Measurements from ENCODE around the gene GPS1.
"Not testable (repeated sequence)": the region's sequence is repeated elsewhere in the genome, so short reads cannot be mapped to it uniquely, and the experiment has no call there.

The GPS1 gene

DNA sequence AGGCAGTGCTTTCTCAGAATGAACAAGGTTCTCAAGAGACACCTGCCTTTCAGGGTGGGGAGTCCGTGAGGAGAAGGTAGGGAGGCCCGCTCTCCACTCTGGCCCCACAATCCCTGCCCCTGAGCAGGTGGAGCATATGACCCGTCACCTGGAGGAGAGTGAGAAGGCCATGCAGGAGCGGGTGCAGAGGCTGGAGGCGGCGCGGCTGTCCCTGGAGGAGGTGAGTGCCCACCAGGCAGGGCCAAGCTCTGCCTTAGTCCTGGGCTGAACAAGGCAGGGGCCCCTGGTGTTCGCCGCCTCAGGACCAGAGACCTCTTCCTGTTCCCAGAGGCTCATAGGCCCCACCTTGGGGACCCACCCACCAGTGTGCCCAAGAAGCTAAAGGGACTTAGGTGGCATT is 22.7 kb upstream of the GPS1 start:
- DNase-seq (ENCODE audit: low spot score), result no peak

DNA sequence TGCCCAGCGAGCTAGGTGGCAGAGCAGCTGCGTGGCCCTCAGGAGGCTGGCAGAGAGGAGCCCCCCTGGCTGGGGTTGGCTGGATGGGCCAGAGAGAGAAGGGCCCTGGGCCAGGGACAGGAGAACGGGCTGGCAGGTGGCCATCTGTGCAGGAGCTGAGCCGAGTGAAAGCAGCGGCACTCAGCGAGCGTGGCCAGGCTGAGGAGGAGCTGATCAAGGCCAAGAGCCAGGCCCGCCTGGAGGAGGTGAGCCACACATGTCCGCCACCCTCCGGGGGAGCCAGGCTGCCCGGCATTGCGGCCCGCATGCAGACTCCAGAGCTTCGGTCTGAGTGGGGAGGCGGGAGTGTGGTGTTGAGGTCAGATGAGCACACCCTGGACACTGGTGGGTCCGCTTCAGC is 22.3 kb upstream of the GPS1 start:
- no peak for DNase-seq (ENCODE audit: low spot score)

DNA sequence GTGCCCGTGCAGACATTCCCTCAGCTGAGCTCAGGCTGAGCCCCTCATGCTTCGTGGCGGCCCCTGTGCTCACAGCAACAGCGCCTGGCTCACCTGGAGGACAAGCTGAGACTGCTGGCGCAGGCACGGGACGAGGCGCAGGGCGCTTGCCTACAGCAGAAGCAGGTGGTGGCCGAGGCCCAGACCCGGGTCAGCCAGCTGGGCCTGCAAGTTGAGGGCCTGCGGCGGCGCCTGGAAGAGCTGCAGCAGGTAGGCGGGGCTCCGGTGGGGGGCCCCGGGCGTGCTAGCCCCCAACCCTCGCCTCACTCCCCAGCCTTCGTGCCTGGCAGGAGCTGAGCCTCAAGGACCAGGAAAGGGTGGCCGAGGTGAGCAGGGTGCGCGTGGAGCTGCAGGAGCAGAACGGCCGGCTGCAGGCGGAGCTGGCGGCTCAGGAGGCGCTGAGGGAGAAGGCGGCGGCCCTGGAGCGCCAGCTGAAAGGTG is 21.7 kb upstream of the GPS1 start:
- DNase-seq (ENCODE audit: low spot score), result no peak

DNA sequence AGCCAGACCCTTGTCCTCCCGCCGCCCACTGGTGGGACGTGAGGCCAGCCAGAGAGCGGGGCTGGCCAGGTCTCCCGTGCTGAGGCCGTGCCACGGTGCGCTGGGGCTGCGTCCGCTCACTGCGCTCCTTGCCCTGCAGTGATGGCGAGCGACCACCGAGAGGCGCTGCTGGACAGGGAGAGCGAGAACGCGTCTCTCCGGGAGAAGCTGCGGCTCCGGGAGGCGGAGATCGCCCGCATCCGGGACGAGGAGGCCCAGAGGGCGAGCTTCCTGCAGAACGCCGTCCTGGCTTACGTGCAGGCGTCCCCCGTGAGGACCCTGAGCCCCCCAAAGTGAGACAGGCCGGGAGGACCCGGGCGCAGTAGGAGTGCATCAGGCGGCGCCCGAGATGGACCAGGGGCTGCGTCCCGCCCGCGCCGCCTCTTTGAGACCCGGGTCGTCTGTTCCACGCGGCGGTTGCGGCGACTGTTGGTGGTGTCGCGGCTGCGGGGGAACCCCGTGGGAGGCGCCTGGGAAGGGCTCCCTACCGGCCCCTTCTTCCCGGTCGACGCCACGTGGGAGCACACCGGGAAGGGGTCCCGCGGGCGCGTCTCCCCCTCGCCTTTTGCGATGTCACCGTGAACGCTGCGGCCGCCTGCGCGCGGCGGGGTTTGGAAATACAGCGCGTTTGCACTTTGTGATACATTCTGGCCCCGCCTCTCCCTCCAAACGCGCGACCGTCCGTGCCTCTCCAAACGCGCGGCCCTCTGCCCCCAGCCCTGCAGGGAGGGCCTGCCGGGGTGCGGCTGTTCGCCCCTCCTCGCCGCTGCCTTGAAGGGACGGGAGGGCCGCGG is 21.0 kb upstream of the GPS1 start:
- peak; percentile 96 for DNase-seq (ENCODE audit: low spot score)

DNA sequence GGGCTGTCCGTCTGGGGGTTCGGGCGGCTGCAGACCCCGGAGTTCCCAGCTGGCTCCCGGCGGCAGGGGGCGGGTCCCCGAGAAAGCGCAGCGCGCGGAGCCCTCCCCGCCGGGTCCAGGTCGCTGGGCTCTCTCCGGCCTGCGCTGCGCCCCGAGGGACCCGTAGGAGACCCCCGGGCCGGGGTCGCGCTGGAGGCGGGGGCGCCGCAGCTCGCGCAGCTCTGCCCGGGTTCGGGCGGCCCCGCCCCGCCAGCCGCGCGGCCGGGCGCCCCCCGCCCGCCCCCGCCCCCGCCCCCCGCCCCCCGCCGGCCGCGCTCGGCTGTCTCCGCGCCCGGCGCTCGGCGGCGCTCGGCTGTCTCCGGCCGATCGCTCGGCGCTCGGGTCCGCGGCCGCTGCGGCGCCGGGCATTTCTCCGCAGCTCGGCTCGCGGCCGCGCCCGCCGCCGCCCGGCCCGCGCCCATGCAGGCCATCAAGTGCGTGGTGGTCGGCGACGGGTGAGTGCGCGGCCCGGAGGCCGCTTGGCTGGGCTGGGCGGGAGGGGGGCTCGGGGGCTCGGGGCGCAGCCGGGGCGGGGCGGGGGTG is 20.3 kb upstream of the GPS1 start, which contains the start of gene RAC3:
RAC3 (plus strand) TSS at position 376 of the 582 bp plus-strand sequence; CDS start at position 460, 84 bp downstream.
- DNase-seq (ENCODE audit: low spot score), result peak; percentile 95

DNA sequence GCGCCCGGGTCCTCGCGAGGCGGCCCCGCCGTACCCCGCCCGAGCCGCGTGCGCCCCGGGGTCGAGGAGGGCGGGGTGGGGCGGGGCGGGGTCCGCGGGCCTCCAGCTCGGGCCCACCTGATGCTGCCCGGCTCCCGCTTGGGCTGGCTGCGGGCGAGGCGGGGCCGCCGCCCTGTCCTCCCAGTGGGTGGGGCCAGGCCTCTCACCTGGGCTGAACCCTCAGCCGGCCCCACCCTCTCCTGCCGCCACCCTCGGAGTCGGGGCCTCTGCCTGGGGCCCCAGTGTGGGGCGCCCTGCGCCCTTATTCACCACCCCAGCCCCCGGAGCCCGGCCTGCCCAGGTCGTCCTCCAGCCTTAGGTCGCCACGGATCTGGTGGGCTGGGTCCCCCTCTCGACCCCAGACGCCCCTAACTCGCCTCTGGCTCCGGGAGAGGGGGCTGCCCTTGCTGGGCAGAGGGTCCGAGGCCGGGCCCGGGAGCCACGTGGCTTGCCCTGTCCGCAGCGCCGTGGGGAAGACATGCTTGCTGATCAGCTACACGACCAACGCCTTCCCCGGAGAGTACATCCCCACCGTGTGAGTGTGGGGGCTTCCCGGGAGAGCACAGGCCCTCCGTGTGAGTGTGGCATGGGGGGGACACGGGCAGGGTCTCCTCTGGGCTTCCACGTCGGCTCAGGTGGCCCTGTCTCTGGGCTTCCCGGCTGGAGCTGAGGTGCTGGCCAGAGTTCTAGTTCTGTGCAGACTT is 19.6 kb upstream of the GPS1 start:
- DNase-seq (ENCODE audit: low spot score), result peak; percentile 88

DNA sequence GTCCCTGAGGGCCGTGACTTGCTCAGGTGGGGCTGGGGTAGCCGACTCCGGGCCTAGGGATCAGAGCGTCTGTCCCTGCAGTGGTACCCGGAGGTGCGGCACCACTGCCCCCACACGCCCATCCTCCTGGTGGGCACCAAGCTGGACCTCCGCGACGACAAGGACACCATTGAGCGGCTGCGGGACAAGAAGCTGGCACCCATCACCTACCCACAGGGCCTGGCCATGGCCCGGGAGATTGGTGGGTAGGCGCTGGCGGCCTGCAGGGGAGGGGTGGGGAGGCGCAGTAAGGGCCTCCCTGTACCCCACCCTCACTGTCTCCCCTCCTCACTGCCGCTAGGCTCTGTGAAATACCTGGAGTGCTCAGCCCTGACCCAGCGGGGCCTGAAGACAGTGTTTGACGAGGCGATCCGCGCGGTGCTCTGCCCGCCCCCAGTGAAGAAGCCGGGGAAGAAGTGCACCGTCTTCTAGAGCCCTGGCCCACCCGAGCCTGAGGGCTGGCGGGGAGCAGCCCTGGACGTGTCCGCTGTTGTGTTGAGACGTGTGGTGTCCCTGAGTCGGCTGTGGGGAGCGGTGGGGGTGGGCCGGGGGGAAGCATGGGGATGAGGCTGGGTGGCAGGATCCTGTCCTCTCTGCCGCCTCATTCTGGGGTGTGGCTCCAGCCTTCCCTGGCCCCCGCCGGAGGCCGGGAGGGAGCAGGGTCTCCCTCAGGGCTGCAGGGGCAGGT is 18.2 kb upstream of the GPS1 start:
- no peak for DNase-seq (ENCODE audit: low spot score)

DNA sequence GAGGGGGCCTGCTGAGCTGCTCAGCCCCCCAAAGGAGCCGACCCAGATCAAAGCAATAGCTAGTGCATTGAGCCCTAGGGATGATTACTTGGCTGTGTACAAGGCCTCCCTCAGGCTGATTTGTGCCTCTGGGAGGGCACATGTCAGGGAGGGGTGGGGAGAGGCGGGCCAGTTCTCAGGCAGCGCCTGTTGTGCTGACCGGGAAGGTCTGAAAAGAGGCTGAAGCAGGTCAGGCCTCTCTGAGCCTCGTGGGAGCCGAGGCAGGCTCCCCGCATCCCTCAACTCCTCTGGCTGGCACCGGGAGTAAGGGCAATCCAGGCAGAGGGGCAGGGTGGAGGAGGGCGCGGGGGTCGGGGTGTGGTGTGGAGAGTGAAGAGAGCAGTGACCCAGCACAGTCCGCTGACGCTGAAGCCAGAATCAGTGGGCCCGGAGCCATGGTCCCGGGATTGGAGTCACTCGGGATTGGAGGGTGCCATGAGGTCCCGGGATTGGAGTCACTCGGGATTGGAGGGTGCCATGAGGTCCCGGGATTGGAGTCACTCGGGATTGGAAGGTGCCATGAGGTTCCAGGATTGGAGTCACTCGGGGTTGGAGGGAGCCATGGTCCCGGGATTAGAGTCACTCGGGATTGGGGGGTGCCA is 17.2 kb upstream of the GPS1 start:
- no peak for DNase-seq (ENCODE audit: low spot score)

DNA sequence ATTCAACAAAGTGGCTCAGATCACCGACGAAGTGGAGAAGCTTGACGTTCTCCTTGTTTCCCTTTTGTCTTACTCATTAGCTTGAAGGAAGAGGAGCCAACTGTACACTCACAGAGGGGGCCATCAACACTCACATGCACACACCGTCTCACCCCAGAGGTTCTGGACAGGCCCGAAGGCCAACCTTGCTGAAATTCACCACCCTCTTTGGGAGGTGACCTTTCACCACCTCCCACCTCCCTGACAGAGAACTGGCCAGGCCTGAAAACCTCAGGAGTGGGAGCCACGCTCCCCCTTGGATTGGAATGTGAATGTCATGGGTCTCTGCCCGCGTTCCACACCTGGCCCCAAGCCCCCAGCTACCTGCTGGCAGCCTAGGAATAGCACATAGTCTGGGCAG is 16.2 kb upstream of the GPS1 start:
- DNase-seq (ENCODE audit: low spot score), result no peak

DNA sequence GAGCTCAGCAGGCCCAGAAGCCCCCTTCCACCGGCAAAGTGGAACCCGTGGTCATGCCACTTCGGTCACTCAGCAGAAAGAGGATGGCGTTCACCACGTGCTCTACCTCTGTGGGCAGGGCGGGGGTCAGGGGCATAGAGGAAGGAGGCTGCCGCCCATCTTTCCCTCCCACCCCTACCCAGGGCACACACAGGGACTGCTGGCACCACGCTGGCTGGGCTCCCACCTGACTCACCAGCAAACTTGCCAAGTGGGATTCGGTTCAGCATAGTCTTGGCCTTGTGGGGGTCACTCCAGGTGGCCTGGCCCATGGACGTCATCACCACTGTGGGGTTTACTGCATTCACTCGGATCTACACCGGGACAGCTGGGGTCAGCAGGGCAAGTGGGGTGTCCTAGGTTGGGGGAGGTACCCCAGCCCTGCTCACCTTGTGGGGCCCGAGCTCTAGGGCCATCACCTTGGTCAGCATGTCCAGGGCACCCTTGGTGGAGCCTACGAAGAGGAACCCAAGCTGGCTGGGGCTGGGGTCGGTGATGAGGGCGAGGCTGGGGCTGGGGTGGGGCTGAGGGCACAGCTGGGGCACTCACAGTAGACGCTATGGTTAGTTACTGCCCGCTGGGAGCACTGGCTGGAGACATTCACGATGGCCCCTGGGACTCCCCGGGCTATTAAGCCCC is 15.6 kb upstream of the GPS1 start:
- DNase-seq (ENCODE audit: low spot score), result no peak

DNA sequence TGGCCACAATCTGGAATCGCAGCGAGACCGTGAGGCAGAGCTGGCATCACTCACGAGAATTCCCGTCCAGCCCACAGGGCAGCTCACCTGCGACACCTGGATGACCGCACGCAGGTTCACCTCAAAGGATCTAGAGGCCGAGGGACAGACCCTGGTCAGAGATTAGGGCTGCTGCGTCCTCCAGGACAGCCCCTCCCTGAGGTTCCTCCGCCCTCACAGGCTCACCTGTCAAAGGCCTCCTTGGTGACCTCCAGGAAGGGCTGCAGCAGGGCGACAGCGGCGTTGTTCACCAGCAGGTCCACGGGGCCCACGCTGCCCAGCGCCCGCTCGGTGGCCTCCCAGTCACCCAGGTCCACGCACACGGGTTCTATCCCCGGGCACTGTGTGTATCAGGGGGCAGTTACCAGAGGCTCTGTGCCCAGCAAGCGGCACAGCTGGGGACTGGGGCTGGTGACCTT is 15.0 kb upstream of the GPS1 start:
- DNase-seq (ENCODE audit: low spot score), result no peak

DNA sequence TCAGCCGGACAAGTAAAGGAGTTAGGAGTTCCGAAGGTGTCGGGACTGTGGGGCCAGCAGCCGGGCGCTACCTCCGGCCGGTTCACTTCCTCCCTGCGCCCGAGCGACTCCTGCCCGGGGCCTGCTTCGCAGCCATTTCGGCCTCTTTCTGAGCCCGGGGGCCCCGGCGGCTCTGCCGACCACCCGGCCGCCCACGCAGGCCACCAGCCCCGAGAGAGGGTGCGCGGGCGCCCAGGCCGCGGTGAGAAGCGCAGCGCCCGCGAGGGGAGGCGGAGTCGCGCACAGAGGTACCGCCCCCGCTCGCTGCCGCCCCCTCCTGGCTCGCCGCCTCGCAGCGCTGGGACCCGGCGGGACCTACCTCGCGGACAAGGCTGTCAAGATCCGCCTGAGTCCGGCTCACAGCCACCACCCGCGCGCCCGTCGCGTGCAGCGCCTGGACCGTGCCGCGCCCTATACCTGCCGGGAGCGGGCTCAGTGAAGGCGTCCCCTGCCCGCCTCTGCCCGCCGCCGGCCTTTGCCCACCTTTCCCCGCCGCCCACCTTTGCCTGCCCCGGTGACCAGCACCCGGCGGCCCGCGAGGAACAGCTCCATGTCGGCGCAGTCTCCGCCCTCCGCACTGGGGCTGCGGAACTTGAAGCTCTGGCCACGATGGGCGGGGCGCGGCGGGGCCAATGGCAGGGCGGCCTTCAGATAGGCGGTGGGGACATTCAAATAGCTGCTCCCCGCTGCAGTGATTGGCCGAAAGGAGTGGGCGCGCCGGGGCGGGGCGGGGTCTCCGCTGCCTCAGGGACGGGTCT is 14.4 kb upstream of the GPS1 start, which contains the start of gene DCXR:
DCXR (minus strand) TSS at position 606 of the 797 bp plus-strand sequence; CDS start at position 591, 15 bp downstream.
- peak; percentile 99 for DNase-seq (ENCODE audit: low spot score)

DNA sequence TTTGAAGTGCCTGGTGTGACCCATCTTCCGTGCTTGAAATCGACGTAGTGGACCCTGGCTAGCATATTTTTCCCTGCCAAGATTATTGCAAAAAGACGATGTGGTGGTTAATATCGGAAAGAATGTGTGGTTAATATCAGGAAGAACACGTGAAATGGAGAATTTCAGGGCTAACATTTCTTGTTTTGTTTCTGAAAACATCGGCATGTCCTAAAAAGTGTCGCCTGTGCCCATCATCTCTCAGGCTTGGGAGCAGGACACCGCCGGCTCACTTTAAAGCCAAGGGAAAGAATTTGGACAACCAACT is 13.9 kb upstream of the GPS1 start:
- no peak for DNase-seq (ENCODE audit: low spot score)

DNA sequence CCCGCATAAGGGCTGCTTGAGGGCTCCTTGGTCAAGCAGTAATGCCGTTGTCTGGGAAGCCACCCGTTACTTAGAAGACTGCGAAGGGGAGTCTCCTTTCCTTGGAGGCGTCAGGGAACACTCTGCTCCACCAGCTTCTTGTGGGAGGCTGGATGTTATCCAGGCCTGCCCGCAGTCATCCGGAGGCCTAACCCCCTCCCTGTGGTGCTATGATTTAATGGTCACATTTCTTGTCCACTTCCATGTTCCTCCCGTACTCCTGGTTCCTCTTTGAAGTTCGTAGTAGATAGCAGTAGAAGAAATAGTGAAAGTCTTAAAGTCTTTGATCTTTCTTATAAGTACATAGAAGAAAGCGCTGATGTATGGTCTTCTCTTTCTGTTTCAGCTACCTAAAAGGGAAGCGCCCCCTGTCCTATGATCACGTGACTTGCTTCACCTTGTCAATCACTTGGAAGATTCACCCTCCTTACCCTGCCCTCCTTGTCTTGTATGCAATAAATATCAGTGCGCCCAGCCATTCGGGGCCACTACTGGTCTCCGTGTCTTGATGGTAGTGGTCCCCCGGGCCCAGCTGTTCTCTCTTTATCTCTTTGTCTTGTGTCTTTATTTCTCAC is 12.8 kb upstream of the GPS1 start:
- not testable (repeated sequence) for DNase-seq (ENCODE audit: low spot score)

DNA sequence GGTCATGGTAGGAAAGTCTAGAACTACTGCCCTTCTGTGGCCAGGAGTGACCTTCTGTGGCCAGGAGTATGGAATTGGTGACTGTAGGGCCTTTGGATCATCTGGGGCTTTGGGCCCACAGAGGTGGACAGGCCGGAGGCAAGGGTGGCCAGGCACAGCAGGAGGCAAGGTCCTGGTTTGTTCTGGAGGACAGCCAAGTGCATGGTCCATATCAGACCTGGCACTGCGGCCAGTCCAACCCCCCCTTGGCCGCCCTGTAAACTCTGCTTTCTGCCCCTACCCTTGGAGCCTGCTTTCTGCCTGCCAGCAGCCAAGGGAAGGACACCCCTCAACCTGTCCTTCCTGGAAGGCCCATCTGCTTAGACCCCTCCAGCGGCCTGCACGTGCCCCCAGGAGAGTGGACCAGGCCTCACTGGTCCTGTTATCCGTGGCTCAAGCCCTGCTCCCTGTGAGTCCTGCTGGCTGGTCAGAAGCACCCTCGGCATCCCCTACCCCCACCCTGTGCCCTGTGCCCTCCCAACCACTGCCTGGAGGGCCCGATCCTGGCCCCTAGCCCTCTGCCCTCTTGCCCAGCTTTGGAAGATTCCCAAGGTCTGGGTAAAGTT is 11.9 kb upstream of the GPS1 start:
- DNase-seq (ENCODE audit: low spot score), result no peak

DNA sequence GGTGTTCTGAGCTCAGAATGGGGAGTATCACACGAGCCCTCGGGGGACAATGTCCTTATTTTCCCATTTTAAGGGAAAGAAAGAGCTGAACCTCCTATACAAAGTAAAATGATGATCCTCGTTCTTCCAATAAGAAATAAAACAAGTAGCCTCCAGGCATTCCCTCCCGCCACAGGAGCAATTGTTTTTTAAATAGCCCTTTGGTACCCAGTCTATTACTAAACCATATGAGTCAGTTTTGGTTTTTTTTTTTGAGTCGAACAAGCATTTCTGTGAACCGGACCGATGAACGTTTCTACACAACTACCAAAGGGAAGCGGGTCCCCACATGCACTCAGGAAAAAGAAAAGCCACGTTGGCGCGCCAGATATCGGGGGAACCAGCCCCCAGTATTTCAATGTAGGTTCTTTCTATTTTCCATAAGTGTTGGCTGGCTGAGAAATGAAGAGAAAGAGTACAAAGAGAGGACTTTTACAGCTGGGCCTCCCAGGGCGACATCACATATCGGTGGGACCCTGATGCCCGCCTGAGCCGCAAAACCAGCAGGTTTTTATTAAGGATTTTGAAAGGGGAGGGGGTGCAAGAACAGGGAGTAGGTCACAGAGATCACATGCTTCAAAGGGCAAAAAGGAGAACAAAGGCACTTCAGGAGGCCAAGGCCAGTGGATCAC is 10.4 kb upstream of the GPS1 start:
- no peak for DNase-seq (ENCODE audit: low spot score)

DNA sequence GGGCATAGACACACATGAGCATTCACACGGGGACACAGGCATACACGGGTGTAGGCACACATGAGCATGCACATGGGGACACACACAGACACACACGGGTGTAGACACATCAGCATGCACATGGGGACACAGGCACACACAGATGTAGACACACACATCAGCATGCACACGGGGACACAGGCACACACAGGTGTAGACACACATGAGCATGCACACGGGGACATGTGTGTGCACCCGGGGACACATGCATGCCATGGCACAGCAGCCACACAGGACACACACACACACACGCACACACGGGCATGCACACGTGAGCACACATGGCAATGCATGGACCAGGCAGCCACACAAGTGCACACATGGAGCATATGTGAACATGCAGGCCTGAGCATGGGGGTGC is 9.0 kb upstream of the GPS1 start:
- no peak for DNase-seq (ENCODE audit: low spot score)

DNA sequence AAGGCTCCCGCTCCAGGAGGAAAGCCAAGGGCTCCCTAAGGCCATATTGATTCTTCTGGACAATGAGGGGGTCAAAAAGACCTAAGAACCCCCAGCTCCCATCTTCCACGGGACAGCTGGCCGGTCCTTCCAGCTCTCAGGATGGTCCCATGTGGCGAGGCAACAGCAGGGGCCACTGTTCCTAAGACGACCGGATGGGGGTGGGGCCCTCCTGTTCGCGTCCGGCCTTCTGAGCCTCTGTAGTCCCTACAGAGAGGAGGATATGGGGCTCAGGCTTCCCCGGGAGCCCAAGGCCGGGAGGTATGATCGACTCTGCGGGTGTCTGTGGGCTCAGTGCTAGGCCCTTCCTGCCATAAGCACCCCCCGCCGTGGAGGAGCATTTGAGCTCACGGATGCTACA is 8.2 kb upstream of the GPS1 start:
- DNase-seq (ENCODE audit: low spot score), result no peak
